ENCODE data around the gene DYDC2. TPM values are rescaled to one million over a fixed set of nuclear protein-coding genes. Genes with fewer than 3 reads are reported as not detected.

Gene DYDC2
- total RNA-seq, 2 donors from 2014 or later: not detected

DNA sequence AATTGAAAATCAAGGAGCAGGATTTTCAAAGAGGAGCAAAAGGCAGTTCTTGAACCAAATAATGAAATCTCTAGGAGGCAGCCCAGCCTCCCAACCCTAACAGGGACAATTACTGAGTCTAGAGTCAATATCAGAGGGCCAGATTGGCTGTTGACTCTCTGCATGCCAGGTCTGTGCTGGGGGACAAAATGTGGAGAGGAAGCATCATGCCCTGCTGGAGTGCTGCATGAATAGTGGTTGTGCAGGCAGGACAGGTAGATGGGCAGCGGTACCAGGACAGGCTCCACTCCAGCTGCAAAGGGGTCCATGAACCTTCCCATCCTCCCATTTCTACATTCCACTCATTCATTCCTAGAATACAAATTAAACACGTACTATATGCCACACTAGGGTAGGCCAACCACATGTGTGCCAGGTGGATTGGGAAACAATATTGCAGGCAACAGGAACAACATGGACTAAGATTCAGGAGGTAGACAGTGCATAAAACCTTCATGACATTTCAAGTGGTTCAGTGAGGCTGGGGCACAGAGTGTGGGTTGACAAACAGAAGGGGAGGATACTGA is 36.8 kb upstream of the DYDC2 start:
- no peak for DNase-seq (ENCODE audit: low spot score)
- TF ChIP-seq, protein P1, sequence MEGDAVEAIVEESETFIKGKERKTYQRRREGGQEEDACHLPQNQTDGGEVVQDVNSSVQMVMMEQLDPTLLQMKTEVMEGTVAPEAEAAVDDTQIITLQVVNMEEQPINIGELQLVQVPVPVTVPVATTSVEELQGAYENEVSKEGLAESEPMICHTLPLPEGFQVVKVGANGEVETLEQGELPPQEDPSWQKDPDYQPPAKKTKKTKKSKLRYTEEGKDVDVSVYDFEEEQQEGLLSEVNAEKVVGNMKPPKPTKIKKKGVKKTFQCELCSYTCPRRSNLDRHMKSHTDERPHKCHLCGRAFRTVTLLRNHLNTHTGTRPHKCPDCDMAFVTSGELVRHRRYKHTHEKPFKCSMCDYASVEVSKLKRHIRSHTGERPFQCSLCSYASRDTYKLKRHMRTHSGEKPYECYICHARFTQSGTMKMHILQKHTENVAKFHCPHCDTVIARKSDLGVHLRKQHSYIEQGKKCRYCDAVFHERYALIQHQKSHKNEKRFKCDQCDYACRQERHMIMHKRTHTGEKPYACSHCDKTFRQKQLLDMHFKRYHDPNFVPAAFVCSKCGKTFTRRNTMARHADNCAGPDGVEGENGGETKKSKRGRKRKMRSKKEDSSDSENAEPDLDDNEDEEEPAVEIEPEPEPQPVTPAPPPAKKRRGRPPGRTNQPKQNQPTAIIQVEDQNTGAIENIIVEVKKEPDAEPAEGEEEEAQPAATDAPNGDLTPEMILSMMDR (IDR thresholded peaks at IDR 0.05): no peak
- H3K4me1 ChIP-seq: no peaks in the 10 kb centered on the region

DNA sequence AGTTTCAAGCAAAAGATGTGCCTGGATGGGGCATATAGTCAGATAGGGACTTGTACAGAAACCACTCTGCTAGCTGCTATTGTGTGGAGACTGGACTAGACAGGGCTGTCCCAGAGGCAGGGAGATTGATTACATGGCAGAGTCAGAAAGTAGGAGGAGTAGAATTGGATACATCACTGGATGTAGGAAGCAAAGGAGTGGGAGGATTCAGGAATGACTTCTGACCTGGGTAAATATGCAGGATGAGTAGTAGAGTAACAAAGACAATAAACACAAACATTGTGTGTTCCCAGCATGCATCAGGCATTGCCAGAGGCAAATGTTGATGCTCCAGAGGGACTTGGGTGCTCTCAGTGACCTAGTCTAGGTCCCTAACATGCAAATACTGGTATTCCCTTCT is 36.2 kb upstream of the DYDC2 start:
- H3K27ac ChIP-seq: no peak overlapping the region
- TF ChIP-seq, protein P1 (IDR thresholded peaks at IDR 0.05): no peak
- H3K4me3 ChIP-seq: no peak overlapping the region
- H3K27me3 ChIP-seq: no peaks in the 10 kb centered on the region
- H3K36me3 ChIP-seq: no peaks in the 10 kb centered on the region
- no peaks in the 10 kb centered on the region for H3K9me3 ChIP-seq
- DNase-seq (ENCODE audit: low spot score): no peak
- H3K4me1 ChIP-seq: no peaks in the 10 kb centered on the region

More for the DNA sequence above, 36.8 kb upstream of the DYDC2 start:
- no peaks in the 10 kb centered on the region for H3K27me3 ChIP-seq
- H3K36me3 ChIP-seq: no peaks in the 10 kb centered on the region
- no peak overlapping the region for H3K27ac ChIP-seq
- H3K9me3 ChIP-seq: no peaks in the 10 kb centered on the region
- H3K4me3 ChIP-seq: no peak overlapping the region

DNA sequence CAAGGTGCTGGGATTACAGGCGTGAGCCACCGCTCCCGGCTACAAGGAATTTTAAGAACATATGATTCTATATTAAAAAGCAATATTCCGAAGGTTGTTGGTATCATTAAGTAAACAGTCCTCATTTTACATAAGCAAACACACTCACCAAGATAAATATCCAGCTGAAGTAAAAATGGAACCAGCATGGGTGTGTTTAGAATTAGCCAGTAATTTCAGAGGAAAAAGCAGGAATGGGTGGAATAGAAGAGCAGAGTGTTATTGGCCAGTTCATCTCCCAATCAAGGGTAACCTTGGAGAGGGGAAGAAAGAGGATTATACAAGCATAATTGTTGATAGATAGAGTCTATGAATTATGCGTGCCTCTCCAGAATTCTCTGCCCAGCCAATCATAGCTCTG is 35.4 kb upstream of the DYDC2 start:
- no peaks in the 10 kb centered on the region for H3K27me3 ChIP-seq
- no peaks in the 10 kb centered on the region for H3K36me3 ChIP-seq
- H3K27ac ChIP-seq: no peak overlapping the region
- no peak for DNase-seq (ENCODE audit: low spot score)
- H3K4me1 ChIP-seq: no peaks in the 10 kb centered on the region
- H3K4me3 ChIP-seq: no peak overlapping the region
- no peaks in the 10 kb centered on the region for H3K9me3 ChIP-seq
- TF ChIP-seq, protein P1 (IDR thresholded peaks at IDR 0.05): no peak

DNA sequence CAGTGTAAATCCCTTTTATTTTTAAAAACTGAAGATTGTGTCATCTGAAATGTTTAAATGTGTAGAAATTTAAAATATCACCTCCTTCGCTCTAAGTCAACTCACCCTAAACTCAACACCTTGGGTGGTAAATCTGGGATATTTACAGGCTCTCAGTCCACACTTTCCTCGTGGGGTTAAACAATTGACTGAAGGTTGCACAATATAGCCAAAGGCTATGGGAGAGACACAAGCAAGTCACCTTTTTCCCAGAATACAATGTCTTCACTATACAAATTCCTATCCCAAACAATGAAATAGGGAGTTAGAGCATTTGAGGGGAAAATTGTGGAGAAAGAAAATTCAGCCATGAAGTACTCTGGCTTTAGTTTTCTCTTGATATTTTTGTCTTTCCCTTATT is 34.4 kb upstream of the DYDC2 start:
- Histone ChIP-seq H3K4me3 (no peak overlapping the region), H3K4me1 (no peaks in the 10 kb centered on the region), H3K27me3 (no peaks in the 10 kb centered on the region), H3K27ac (no peak overlapping the region), H3K9me3 (no peaks in the 10 kb centered on the region), H3K36me3 (no peaks in the 10 kb centered on the region)
- no peak for DNase-seq (ENCODE audit: low spot score)
- TF ChIP-seq, protein P1 (IDR thresholded peaks at IDR 0.05): no peak

DNA sequence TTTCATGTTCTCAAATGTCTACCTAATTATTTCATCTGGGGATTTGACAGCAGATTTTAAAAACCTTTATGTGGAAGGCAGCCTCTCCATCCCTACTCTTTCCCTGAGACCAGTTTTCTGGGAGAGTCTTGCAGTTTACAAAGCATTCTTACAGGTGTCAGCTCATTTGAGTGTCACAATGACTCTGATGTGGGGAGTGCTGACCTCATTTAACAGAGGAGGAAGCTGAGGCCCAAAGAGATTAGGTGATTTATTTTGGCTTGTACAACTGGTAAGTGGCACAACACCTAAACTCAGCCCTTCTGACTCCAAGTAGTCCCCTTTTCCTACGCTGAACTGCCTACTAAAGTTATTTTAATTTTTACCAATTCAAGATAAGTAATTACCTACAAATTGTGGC is 33.9 kb upstream of the DYDC2 start:
- no peaks in the 10 kb centered on the region for H3K27me3 ChIP-seq
- no peak overlapping the region for H3K27ac ChIP-seq
- no peaks in the 10 kb centered on the region for H3K36me3 ChIP-seq
- H3K4me3 ChIP-seq: no peak overlapping the region
- DNase-seq (ENCODE audit: low spot score): no peak
- TF ChIP-seq, protein P1 (IDR thresholded peaks at IDR 0.05): no peak
- no peaks in the 10 kb centered on the region for H3K9me3 ChIP-seq
- no peaks in the 10 kb centered on the region for H3K4me1 ChIP-seq

DNA sequence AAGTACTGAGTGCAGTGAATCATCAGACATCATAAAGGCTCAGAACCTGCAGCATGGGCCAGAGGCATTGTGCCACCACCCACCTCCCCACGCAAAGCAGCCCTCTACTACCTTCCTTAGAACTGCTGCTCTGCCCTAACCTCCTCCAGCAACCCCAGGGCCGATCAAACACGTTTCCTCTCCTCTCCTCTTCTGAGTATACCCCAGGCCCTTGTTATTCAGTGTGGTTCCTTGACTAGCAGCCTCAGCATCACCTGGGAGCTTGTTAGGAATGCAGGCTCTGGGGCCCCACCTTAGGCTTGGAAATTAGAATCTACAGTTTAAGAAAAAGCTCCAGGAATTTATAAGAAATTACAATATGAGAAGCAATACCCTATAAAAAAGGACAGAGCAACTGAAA is 33.3 kb upstream of the DYDC2 start:
- Histone ChIP-seq H3K9me3 (no peaks in the 10 kb centered on the region), H3K27ac (no peak overlapping the region), H3K27me3 (no peaks in the 10 kb centered on the region), H3K4me1 (no peaks in the 10 kb centered on the region), H3K36me3 (no peaks in the 10 kb centered on the region), H3K4me3 (no peak overlapping the region)
- DNase-seq (ENCODE audit: low spot score): no peak
- TF ChIP-seq, protein P1 (IDR thresholded peaks at IDR 0.05): no peak

Measured in right atrium auricular region (tissue), 2 donors.